Ovary (tissue), 3 donors: ENCODE measurements around the gene PLEKHO1.

ENCODE experiments used
- EP300 ChIP-seq: sonication (generic); formaldehyde crosslinking; IDR thresholded peaks from one replicate; pipeline ENCODE4 v1.6.1; 2017; ENCODE audit warnings: antibody characterized with exemption
- POLR2A ChIP-seq: fragments of 450-650 bp; IDR thresholded peaks from one replicate; pipeline ENCODE4 v1.6.1; 2017; ENCODE audit warnings: antibody characterized with exemption, mild to moderate bottlenecking, moderate library complexity
- TF ChIP-seq, protein P1 (sequence below), 3 donors: fragments of 450-650 bp in 2 of 3; fragments of 200-600 bp in 1 of 3; IDR thresholded peaks; one replicate each; pipeline versions ENCODE4 v1.5.1 to v1.8.0; 2016 to 2022; ENCODE audit warnings: antibody characterized with exemption in 3 of 3, mild to moderate bottlenecking in 1 of 3
- donor health status: DM: no; HTN: no; CAD: no.

DNA sequence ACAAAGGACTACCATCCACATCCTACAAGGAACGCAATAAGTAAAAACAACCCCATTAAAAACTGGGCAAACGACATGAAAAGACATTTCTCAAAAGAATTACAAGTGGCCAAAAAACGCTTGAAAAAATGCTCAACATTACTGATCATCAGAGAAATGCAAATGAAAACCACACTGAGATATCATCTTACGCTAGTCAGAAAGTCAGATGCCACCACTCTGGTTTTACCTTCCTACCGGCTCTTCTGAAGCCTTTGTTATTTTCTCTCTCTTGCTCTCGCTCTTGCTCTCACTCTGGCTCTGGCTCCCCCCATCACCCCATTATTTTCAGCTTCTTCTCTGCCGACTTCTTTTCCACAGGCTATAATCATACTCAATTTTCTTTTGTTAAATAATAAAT is 43.4 kb upstream of the PLEKHO1 start:
- TF ChIP-seq, protein P1, sequence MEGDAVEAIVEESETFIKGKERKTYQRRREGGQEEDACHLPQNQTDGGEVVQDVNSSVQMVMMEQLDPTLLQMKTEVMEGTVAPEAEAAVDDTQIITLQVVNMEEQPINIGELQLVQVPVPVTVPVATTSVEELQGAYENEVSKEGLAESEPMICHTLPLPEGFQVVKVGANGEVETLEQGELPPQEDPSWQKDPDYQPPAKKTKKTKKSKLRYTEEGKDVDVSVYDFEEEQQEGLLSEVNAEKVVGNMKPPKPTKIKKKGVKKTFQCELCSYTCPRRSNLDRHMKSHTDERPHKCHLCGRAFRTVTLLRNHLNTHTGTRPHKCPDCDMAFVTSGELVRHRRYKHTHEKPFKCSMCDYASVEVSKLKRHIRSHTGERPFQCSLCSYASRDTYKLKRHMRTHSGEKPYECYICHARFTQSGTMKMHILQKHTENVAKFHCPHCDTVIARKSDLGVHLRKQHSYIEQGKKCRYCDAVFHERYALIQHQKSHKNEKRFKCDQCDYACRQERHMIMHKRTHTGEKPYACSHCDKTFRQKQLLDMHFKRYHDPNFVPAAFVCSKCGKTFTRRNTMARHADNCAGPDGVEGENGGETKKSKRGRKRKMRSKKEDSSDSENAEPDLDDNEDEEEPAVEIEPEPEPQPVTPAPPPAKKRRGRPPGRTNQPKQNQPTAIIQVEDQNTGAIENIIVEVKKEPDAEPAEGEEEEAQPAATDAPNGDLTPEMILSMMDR (IDR thresholded peaks at IDR 0.05) = no peak
- TF ChIP-seq EP300 = no peak
- TF ChIP-seq POLR2A = no peak
